GM18868 (cell line): Measurements from ENCODE around the gene CACNG1.
"Not testable (repeated sequence)": the region's sequence is repeated elsewhere in the genome, so short reads cannot be mapped to it uniquely, and the experiment has no call there.

Source experiments
- ATAC-seq: cut with Tn5 transposase; IDR thresholded peaks from one replicate; pipeline ENCODE4 v1.9.1; 2021; ENCODE audit warnings: mild to moderate bottlenecking, moderate library complexity; ENCODE audit not compliant: unreplicated experiment

CACNG1 gene

GRCh38 chr17:67078292-67078691 lies 33.9 kb downstream of the CACNG1 start:
- ATAC-seq = no peak

GRCh38 chr17:67079491-67079890 lies 35.1 kb downstream of the CACNG1 start:
- ATAC-seq = no peak

- ATAC-seq = no peak
Observed at GRCh38 chr17:67080804-67081203, 36.5 kb downstream of the CACNG1 start.

GRCh38 chr17:67082107-67082506 lies 37.8 kb downstream of the CACNG1 start:
- peak; percentile 84 for ATAC-seq

- no peak for ATAC-seq
Observed at GRCh38 chr17:67085406-67085805, 41.1 kb downstream of the CACNG1 start.

- ATAC-seq = no peak
Observed at GRCh38 chr17:67088639-67089038, 44.3 kb downstream of the CACNG1 start.

GRCh38 chr17:67090341-67090740 lies 46.0 kb downstream of the CACNG1 start:
- ATAC-seq = no peak

- no peak for ATAC-seq
Observed at GRCh38 chr17:67092291-67092690, 47.9 kb downstream of the CACNG1 start.

GRCh38 chr17:67092710-67093109 lies 48.4 kb downstream of the CACNG1 start:
- ATAC-seq = not testable (repeated sequence)

- no peak for ATAC-seq
Observed at GRCh38 chr17:67093348-67093747, 49.0 kb downstream of the CACNG1 start.

GRCh38 chr17:67095291-67095690 lies 50.9 kb downstream of the CACNG1 start:
- ATAC-seq = not testable (repeated sequence)

- ATAC-seq = no peak
Observed at GRCh38 chr17:67095803-67096202, 51.4 kb downstream of the CACNG1 start.

- ATAC-seq = no peak
Observed at GRCh38 chr17:67096609-67097008, 52.3 kb downstream of the CACNG1 start.

- ATAC-seq = no peak
Observed at GRCh38 chr17:67098006-67098405, 53.7 kb downstream of the CACNG1 start.

GRCh38 chr17:67104641-67105040 lies 60.3 kb downstream of the CACNG1 start:
- ATAC-seq = not testable (repeated sequence)

GRCh38 chr17:67105213-67105612 lies 60.9 kb downstream of the CACNG1 start:
- no peak for ATAC-seq
